ENCODE results near the gene SLF1.

SLF1 gene

DNA sequence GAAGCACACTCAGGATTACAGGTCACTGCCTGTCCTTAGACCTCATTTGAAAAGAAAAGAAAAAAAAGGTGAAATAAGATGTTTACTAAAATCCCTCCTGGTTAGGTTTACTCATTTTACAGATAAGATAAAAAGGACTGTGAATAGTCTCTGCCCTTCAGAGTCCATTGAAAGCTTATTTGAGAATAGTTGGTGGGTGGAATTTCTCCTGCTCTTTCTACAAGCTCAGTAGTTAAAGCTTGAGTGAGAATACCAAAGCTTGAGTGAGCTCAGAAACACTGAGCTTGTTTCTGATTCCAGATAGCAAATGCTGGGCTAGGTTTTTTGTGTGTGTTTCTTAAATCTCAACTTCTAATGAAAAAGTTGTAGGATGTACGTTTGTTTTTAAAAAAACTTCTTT, 106.7 kb downstream of the SLF1 start:
- no peak for DNase-seq

- no peak for DNase-seq
Measured at GRCh38 chr5:94731471-94731870, 113.0 kb downstream of the SLF1 start.

GRCh38 chr5:94736498-94736897, 118.0 kb downstream of the SLF1 start:
- DNase-seq: no peak

GRCh38 chr5:94740286-94740685, 121.8 kb downstream of the SLF1 start:
- no peak for DNase-seq

DNA sequence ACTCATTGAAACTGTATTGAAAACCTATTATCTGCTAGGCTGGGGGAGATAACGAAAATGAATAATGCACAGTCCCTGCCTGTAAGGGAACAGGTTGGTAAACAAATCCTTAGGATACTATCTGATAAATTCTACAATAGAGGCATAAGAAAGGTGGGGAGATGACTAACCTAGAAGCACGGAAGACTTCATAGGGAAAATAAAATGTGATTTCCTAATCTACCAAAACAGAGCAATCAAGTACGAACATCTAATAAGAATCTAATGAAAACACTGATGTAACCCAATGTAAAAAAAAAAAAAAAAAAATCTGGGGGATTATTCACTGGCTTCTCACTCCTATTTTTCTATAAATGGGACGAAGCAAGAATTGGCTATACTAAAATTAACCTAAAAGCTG, 124.4 kb downstream of the SLF1 start:
- no peak for DNase-seq

GRCh38 chr5:94744906-94745305, 126.4 kb downstream of the SLF1 start:
- DNase-seq: no peak

- DNase-seq: no peak
Measured at GRCh38 chr5:94745786-94746730, 127.6 kb downstream of the SLF1 start.

GRCh38 chr5:94746731-94747124, 128.3 kb downstream of the SLF1 start:
- no peak for DNase-seq

Measured in DMS 273 treated with DMSO at 0.1 percent for 48 hours (cell line).